Activated CD4-positive, alpha-beta T cell treated with anti-CD3 and anti-CD28 coated beads, Interleukin-2, amount 50 U/mL, for 16 hours (primary cell): Measurements from ENCODE around the gene GABBR2.

Experiments
- DNase-seq: peaks from one replicate; pipeline ENCODE4 v3.0.0-alpha.2; 2020

GABBR2 gene

DNA sequence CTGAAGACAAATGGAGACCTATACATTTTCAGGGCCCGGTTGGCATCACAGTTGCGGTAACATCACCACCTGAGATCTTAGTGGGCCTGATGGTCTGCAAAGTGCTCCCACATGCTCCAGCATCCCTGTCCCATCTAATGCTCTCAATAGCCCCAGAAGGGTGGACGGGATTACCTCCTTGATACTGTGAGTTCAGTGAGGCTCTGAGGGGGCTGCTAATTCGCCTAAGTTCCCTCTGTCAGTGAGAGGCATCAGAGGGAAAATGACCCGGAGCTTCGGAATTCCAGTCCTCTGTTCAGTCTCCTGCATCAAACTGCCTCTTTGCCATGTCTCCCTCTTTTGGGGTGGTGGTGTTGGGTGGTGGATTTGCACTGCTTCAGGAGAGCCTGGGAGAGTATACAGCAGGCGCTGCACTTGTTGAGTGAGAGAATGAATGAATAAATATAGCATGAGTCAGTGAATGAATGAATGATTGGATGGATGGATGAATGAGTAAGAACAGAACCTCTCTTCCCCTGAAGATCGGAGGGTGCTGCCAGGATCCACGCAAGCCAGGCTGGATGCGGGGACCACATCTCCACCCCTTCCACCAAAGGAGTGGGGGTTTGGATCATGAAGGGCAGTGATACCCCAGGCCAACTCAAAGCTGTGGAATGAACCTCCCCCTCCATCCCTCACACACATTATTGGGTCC is 141.0 kb downstream of the GABBR2 start:
- DNase-seq = no peak

DNA sequence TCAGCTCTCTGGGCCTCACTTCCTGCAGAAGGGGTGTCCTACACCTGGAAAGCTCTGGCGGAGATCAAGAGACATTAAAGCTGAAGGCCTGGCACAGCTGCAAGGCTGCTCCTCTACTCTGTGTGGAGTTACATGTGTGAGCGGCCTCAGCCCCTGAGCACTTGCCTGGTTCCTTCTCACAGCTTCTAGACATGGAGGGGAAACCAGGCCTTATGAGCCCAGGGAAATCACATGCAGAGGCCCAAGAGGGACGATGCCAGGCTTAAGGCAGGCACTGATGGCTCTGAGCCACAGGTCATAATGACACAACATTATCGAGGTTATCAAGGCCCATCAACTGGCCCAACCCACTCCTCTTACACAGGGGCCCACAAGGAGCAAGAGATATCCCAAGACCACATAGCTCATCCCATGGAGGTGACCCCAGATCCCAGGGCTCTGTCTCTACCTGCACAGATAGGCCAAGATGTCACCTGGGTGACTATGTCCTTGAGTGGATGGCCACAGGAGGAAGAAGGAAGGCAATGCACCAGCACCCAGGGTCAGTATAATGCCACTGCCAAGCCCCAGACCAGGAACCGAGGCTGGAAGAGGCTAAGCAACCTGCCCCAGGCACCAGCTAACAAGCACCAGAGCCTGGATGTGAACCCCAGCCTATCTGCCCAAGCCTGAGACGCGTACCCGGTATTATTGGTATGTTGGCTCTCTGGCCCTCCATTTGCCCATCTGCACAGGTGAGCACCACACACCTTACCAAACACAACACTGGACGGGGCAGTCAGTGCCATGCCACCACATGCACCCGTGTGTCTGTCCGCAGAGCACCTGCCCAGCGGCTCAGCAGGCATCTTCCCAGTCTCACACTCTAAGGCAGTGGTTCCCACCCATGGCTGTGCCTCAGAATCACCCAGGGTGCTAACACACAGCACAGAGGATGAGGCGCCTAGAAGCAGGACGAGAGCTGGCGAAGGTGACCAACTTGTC is 143.3 kb downstream of the GABBR2 start:
- DNase-seq = no peak

DNA sequence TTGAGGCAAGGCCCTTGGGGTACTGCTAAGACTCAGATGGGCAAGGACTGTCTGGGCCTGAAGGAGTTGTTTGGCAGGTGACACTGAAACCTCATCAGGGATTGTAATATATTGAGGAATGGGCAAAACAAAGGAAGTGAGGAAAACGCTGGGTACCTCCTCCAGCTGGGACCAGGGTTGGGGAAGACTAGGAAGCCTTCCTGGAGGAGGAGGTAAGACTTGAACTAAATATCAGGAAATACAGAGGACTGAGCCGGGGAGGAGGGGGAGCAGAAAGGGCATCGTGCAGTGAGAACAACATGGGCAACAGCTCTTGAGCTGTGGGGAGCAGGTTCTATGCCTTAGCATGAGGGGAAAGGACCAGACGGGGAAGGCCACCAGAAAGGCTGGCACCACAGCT is 144.0 kb downstream of the GABBR2 start:
- no peak for DNase-seq

DNA sequence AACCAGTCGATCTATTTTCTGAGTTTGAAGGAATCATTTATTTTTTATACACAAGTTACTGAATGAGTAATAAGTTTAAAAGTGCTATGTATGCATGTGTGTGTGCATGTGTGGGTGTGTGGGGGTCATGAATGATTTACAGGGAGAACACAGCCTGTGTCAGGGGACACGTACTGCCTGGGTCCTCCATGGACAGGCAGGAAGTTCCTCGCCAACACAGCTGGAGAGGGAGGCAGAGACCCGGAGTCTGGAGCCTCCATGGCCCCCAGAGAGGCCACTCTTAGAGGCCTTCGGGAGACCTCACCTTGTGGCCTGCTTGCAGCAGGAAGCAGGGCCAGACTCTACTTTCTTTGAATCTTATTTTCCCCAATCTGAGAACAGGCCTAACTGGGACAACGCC is 144.7 kb downstream of the GABBR2 start:
- no peak for DNase-seq

DNA sequence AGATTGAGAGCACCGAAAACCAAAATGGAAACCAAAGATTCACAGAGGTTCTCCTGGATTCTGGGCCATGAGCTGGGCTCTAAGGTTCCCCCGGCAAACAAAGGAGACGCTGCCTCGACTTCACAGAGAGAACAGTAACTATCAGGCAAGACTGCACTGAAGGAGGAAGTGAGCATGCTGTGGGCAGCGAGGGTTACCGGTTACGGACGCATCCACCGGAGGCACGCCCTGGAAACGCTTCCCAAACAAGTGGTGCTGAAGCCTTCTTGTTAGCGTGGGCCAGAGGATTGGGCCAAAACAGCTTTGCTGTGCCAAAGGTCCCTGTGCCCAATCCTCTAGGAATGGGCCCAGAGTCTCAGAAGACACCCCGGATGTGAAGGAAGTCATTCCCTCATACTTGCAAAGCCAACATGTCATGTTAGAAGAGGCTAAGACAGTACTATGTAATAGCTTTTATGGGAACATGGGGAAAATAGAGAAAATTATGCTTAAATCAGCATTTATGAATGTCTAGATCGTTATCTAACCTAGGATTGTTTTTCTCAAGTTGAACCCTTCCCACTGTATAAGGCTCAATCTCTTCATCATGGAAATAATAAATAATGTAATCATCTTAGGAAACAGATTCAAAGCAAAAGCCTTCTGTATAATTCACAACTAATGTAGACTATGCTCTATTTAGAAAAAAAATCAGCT is 145.4 kb downstream of the GABBR2 start:
- DNase-seq = no peak

DNA sequence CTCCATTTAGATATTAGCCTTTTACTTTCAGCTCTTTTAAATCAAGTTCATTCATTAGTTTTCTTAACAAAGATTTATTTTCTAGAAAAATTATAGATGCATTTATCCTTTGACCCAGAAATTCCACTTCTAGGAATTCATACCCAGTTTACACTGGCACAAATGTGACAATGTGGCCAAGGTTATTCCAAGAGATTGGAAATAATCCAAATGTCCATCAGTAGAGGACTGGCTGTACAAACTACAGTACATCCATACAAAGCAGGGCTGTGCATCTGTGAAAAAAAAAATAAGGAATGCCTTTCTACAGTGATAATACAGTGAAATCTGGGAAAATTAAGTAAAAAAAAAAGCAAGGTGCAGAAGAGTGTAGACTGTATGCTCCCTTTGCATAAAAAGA is 149.2 kb downstream of the GABBR2 start:
- DNase-seq = no peak

DNA sequence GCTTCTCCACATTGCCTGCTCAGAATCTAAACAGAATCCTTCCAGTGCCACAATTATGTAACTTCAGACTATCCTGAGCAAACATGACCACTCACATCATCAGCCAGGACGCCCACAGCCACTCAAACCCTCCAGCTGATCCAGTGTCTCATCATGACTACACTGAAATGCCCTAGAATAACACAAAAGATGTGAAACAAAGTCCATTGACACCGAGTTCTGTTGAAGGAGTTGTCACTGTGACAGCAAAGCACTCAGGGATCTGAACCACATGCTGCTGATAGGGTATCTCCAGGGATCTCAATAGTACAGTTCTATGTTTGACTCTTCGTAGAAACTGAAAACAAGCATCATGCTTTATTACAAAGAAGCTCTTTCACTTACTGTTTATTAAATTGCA is 150.2 kb downstream of the GABBR2 start:
- DNase-seq = no peak

DNA sequence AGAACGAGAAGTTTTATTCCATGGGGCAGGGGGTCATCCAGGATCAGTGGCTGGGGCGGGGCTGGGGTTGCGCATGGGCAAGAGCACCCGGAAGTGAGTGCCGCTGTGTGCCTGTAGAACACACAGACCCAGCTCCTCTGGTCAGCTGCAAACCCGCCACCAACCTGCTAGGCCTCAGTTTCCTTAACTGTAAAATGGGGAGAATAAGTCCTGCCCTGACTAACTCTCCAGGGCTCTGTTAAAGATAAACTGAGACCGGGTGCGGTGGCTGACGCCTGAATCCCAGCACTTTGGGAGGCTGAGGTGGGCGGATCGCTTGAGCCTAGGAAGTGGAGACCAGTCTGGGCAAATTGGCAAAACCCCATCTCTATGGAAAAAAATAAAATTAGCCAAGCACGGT is 152.2 kb downstream of the GABBR2 start:
- DNase-seq = no peak

DNA sequence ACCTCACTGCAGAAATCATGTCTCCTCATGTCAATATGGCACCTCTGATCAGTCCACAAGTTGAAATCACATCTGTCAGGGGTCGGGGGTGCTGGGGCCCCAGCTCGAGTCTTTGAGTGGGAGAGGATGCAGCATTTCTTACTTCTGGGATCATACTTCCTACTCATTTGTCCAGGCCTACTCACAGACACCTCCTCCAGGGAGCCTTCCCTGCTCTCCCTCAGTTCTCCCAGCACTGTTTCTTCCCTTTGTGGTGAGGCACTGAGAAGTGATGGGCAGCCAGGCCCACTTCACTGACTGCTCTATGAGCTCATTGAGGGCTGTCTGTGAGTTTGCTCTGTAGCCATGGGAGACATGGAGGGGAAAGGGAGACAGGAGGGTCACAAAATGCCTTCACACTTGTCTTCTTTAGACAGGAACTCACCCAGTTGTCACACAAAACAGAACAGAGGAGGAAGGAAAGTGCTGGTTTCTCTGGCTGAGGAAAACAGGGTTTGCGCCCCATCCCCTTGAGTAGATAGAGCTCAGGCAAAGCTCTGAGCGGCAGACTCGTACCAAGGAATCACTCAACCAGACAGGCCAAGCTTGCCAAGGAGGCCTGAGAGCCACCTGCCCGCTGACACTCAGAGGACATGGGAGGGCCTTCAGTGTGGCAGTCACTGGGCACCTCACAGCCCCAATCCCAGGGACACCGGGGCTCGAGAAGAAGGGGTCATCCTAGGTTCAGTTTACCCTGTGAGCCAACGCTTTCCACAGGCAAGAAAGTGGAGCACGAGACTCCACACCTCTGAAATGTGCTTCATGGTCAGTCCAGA is 152.9 kb downstream of the GABBR2 start:
- DNase-seq = no peak

DNA sequence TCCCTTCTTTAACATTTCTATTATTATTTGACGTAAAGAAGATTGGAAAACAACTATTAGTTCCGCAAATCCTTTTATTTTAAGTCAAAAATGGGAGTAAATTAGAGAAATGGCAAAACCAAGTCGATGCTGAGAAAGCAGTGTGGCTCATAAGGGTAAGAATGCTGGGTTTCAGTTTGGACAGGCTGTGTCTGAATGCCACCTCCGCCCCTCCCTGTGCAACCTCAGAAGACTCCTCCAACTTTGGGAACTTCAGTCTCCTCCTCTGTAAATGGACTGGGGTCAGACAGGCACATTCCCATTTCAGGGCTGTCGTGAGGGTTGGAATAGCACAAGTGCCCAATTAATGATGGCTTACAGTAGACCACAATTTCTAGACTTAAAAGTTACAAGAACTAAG is 154.0 kb downstream of the GABBR2 start:
- no peak for DNase-seq

DNA sequence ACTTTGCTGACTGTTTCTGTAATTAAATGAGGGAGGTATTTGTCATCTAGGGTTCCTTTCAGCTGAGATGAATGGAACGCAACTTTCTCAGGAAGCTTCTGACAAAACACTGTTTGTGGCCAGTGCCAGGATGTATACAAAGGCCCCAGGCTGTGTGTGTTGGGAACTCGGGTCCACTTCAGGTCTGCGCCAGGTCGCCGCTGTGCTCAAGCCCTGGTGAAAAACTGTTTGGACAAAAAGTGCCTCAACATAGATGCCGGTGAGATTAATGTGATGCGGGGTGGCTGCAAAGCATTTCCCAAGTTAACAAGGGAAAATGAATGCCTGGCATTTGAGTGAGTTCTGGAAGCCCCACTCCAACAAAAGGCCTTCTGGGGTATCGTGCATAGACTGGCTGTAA is 156.4 kb downstream of the GABBR2 start:
- DNase-seq = no peak

DNA sequence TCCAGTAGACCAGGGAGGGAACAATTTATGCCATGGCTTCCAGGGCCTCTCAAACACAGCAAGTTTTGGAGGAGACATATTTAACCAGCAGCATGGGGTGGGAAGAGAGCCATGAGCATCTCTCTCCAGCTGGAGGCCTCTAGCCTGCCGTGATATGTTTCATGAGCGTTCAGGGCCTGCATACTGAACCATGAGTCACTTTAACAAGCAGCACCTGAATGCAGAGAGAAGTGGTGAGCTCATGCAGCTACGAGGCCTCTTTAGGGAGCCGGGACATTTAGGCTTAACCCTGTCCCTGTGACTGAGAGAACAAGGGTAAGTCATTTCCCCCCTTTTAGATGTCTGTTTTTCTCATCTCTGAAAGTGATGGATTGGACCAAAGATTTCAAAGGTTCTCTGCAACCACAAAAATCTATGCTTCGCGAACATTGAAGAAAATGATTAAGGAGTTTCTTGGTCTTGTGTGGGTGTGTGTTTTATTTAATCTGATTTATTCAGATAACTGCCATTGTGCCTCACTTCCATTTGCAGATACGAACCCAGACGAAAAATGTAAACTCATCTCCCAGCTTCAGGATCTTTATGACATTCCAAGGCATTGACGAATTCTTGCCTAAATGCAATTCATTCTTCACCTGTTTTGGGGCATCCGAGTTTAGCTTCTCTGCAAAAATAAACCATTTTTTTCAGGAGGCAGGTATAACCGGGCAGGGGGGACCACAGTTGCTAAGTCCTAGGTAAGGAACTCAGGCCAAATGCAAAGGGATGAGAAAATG is 157.0 kb downstream of the GABBR2 start:
- no peak for DNase-seq

DNA sequence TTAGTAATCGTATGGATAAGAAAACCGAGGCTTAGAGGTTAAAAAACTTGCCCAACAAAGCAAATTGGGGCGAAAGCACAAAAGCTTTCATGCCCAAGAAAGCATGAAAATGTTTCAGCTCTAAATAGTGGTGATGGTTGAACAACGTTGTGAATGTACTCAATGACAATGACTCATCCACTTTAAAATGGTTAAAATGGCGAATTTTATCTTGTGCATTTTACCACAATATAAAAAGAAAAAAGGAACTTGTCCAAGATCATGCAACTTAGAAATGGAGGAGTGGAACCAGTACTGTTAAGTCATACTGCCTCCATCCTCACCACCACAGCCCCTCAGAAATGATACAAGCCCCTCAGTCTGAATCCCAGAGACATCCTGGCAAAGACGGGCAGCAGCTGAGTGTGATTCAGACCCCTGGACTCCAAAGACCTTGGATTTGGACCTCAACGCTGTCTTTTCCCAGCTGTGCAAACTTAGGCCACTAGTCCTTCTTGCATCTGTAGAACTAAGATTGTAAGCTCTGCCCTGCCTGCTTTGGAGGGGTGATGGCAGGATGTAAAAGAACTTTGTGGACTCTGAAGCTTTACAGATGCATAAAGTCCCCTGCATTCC is 158.4 kb downstream of the GABBR2 start:
- no peak for DNase-seq

DNA sequence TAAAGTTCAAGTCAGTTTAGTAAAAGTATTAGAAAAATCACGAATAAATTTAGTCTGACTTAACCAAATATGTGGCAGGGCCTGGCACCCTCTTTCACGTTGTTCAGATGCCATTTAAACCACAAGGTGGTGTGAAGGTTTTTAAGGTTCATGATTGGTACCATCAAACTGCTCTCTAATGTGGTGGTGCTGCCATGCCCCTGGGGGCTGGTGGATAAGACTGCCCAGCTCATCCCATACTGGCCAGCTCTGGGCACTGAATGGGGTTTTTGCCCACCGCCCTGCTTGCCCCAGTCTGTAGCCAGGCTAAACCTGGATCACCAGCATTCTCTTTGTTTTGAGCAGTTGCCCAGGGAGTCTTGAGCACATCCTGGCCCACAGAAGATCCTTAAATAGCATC is 159.3 kb downstream of the GABBR2 start:
- DNase-seq = no peak

DNA sequence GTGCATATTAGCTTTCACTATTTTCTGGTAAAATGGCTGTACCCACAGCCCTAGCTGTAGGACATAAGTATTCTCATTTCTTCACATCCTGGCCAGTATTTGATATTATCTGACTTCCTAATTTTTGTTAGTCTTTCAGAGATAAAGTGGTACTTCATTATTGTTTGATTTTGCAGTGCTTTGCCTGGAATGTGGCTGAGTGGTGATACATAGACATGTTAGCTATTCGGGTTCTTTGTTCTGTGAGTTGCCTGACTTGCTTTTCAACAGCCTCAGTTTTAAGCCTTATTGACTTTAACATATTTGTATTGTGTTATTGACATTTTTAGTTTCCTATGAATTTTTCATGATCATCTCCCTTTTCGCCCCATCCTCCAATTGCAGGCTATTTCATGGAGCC is 161.1 kb downstream of the GABBR2 start:
- no peak for DNase-seq

DNA sequence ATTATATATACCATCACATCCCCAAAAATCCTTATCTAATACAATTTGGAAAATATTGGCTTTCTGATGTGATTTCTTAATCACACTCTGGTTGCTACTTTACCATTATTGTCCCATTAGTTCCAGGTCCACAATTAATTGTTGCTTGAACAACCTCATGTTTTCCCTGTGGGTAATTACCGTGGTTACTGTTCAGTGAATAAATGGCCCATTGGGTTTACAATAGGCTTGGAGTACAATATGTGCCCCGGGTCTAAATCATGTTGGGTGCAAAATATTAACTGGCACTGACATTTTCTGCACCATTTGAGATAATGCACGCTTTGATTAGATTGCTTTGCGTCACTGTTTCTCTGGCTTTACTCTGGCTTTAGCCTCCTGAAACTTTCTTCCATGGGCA is 163.7 kb downstream of the GABBR2 start:
- no peak for DNase-seq

DNA sequence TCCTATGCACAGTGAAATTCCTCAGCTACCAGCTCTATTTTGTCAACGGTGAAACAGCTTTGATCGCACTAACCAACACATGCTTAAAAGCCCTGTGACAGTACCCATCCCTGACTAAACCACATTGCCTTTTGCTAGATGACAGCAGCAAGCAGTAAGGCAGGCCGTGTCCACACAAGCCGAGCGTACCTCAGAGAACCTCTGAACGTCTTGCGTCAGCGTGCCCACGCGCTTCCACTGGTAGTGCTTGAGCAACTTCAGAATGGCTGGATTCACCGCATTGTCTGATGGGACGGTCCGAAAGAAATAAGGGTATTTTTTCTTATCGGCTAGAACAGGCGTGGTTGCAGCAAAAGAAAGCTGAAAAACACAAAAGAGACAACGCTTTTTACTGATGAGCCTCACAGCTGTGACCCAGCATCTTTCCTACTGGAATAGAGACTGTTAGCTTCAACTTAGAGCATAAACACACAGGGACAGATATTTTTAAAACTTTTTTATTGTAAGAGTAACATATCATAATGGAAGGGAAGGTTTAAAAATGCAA is 167.0 kb downstream of the GABBR2 start:
- DNase-seq = no peak

DNA sequence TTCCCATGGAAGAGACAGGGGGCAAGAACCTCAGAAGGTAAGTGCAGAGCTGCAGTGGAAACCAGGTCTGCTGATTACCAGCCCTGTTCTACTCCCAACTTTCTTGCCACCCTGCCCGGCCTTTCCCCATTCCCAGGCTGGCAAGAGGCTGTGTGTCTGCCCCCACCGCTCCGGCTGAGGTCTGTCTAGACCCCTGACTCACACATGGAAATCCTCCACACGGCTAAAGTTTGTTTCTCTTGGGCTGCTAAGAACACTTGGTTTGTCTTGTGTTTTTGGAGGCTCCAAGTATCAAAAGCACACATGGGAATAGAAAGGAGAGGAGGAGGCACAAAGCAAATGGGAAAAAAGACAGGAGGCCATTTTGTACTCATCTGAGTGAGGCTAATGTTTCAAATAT is 168.3 kb downstream of the GABBR2 start:
- no peak for DNase-seq

DNA sequence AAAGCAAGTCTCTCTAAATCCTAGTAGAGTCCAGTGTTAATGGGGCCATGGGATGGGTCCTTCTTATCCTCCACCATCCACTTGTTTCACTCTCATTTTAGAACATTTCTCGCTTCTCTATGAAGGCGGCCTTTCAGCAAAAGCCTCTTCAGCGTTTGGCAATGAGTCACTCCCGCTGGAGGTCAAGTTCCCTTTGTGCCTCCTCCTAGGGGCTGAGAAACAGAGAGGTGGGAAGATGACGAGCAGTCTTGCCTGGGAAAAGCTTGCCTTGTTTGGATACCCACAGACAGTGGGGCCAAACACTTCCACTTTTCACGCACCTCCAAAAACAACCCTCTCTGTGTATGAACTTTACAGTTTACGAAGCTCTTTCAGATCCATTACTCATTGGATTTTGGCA is 168.8 kb downstream of the GABBR2 start:
- DNase-seq = no peak

DNA sequence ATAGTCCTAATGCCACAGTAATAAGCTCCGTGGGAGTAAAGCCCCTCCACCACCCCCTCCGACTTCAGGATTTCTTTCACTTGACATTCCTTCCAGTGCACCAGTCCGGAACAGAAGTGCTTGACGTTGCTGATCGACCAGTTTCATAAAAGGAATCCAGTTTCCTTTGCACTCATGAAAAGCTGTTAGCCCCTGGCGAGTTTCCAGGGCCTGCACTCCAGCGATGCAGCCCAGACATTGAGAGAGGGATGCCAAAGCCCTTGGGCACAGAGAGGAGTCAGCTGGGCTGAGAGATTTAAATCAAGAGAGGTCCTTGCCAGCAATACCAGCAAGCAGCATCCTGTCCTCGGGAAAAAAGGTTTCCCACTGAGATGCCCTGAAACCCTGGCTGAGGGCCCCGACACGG is 170.1 kb downstream of the GABBR2 start:
- no peak for DNase-seq

DNA sequence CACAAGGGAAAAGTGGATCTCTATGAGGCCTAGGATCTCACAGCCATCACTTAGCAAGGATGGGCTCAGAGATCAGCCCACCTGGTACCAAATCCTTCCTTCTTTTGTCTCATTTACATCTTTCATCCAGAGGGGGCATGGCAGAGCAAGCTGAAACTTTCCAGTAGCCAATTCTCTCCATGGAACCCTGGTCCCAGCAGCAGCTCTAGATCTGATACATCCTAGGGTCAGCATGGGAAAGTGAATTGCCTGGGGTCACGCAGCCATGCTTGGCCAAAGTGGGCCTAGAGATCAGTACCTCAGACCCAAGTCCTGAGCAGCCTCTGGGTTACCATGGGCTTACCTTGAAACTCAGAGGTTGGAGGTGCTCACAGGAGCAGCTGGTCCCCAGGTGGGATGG is 170.5 kb downstream of the GABBR2 start:
- DNase-seq = no peak
